IPS DF 4.7 (cell line): ENCODE data around the gene FOLR3.
"Not testable (repeated sequence)": the region's sequence is repeated elsewhere in the genome, so short reads cannot be mapped to it uniquely, and the experiment has no call there.

Source experiments
- DNase-seq: peaks from one replicate; pipeline ENCODE4 v3.0.0-alpha.2; 2013; ENCODE audit warnings: low spot score; ENCODE audit errors: extremely low read depth

Gene FOLR3

GRCh38 chr11:72135473-72135872 is at the start of gene FOLR3:
FOLR3 (plus strand) TSS chr11:72135725; CDS start chr11:72135953, 228 bp downstream.
- not testable (repeated sequence) for DNase-seq

- DNase-seq: no peak
These were observed 47.3 kb upstream of the FOLR3 start for GRCh38 chr11:72088076-72088808.

GRCh38 chr11:72091292-72091691 is 44.2 kb upstream of the FOLR3 start:
- DNase-seq: no peak

- DNase-seq: no peak
These were observed 36.8 kb upstream of the FOLR3 start for GRCh38 chr11:72098741-72099140.

GRCh38 chr11:72100009-72100408 is 35.5 kb upstream of the FOLR3 start:
- DNase-seq: no peak

GRCh38 chr11:72100462-72100861 is 35.1 kb upstream of the FOLR3 start:
- DNase-seq: no peak

GRCh38 chr11:72102162-72102561 is 33.4 kb upstream of the FOLR3 start:
- DNase-seq: no peak

- DNase-seq: no peak
These were observed 32.9 kb upstream of the FOLR3 start for GRCh38 chr11:72102631-72102945.

GRCh38 chr11:72102946-72103753 is 32.4 kb upstream of the FOLR3 start, which contains the start of gene LAMTOR1:
LAMTOR1 (minus strand) TSS chr11:72103297; CDS start chr11:72103224, 73 bp downstream.
- DNase-seq: no peak

GRCh38 chr11:72103754-72104167 is 31.8 kb upstream of the FOLR3 start:
- no peak for DNase-seq

- DNase-seq: no peak
These were observed 29.6 kb upstream of the FOLR3 start, which contains the start of gene TOMT for GRCh38 chr11:72105888-72106287. TOMT (plus strand) TSS chr11:72105924; CDS start chr11:72105952, 28 bp downstream.

GRCh38 chr11:72111300-72112142 is 24.0 kb upstream of the FOLR3 start:
- no peak for DNase-seq

- peak; percentile 99 for DNase-seq
These were observed 23.2 kb upstream of the FOLR3 start, which contains the start of gene ANAPC15 for GRCh38 chr11:72112143-72112977. ANAPC15 (minus strand) TSS chr11:72112695; CDS start chr11:72111276, 1,419 bp downstream.

GRCh38 chr11:72112978-72113808 is 22.3 kb upstream of the FOLR3 start:
- no peak for DNase-seq

GRCh38 chr11:72114570-72114969 is 21.0 kb upstream of the FOLR3 start:
- DNase-seq: no peak

- no peak for DNase-seq
These were observed 19.3 kb upstream of the FOLR3 start for GRCh38 chr11:72116019-72116755.

GRCh38 chr11:72119198-72119597 is 16.3 kb upstream of the FOLR3 start:
- no peak for DNase-seq

- no peak for DNase-seq
These were observed 14.6 kb upstream of the FOLR3 start for GRCh38 chr11:72120930-72121329.

GRCh38 chr11:72122607-72123006 is 12.9 kb upstream of the FOLR3 start:
- no peak for DNase-seq
